Esophagus squamous epithelium (tissue), 5 donors: ENCODE data around the gene ADGRL1. TPM values are rescaled to one million over a fixed set of nuclear protein-coding genes. Genes with fewer than 3 reads are reported as not detected.
"Not testable (repeated sequence)": the region's sequence is repeated elsewhere in the genome, so short reads cannot be mapped to it uniquely, and the experiment has no call there.

ENCODE experiments used
- DNase-seq: peaks from one replicate; lab custom pipeline; 2025; lab: John Stamatoyannopoulos, UW
- H3K27ac ChIP-seq, 4 donors: fragments of 200-600 bp; sonication (generic); one replicate each; pipeline ENCODE4 v1.5.1; 2016 to 2019; ENCODE audit warnings: mild to moderate bottlenecking in 1 of 4
- H3K27me3 ChIP-seq, 4 donors: fragments of 200-600 bp; sonication (generic); 1 replicate in 3 of 4; 2 replicates in 1 of 4; pipeline versions ENCODE4 v1.5.1 to v1.6.0; 2017 to 2021; ENCODE audit warnings: antibody characterized with exemption in 1 of 4
- H3K36me3 ChIP-seq, 3 donors: fragments of 200-600 bp; sonication (generic); one replicate each; pipeline ENCODE4 v1.5.1; 2016 to 2019
- H3K4me1 ChIP-seq, 3 donors: fragments of 200-600 bp; sonication (generic); one replicate each; pipeline ENCODE4 v1.5.1; 2017 to 2019
- H3K4me3 ChIP-seq, 4 donors: fragments of 200-600 bp; sonication (generic); 1 replicate in 3 of 4; 2 replicates in 1 of 4; pipeline ENCODE4 v1.5.1; 2016 to 2019; ENCODE audit warnings: mild to moderate bottlenecking in 2 of 4, moderate library complexity in 1 of 4
- H3K9me3 ChIP-seq, 3 donors: fragments of 200-600 bp; sonication (generic); one replicate each; pipeline ENCODE4 v1.5.1; 2016 to 2019
- CTCF ChIP-seq, 6 experiments: fragments of 450-650 bp in 4 of 6; fragments of 200-600 bp in 2 of 6; sonication (generic) in 2 of 6; IDR thresholded peaks; one replicate each; pipeline ENCODE4 v1.5.1; 2016 to 2019; ENCODE audit warnings: antibody characterized with exemption in 6 of 6, mild to moderate bottlenecking in 4 of 6, moderate library complexity in 4 of 6
- POLR2A ChIP-seq, 4 donors: fragments of 450-650 bp; IDR thresholded peaks; one replicate each; pipeline ENCODE4 v1.6.1; 2017; ENCODE audit warnings: antibody characterized with exemption in 4 of 4, mild to moderate bottlenecking in 4 of 4, moderate library complexity in 3 of 4
- WGBS, 2 donors: methylation state at CpG; one replicate each; pipeline ENCODE4 v1.1.5; 2018; 5-methylcytosine and 5-hydroxymethylcytosine counted together
- intact Hi-C: fragments of 100-400 bp; cut with DNase I; formaldehyde crosslinking; loops from one replicate; pipeline ENCODE4 v1.15.0; 2022
- total RNA-seq, 4 donors: library from RNA; depleted of rRNA; stranded (reverse); fragments of >200 nt; gene quantifications; one replicate each; pipeline ENCODE4 v1.1.0, GENCODE V29; 2016
- donor health status: DM: yes; HTN: yes; CAD: no.

The ADGRL1 gene
- total RNA-seq, 4 donors from 2014 or later = 6.2 to 21.5 (median 10.7) TPM

- not testable (repeated sequence) for H3K4me3 ChIP-seq, DNase-seq, H3K36me3 ChIP-seq, H3K27me3 ChIP-seq, H3K9me3 ChIP-seq
- peaks cover 8 to 30% (median 9%) of the 10 kb centered on the region in 3 donors for H3K4me1 ChIP-seq
- intact Hi-C loops = loop anchor here (10.0 kb wide), 1 partner anchor 145 kb away; no protein-coding TSS in a partner anchor
- peak overlapping the region in 2 of 4 donors; percentile 39 to 44 for H3K27ac ChIP-seq
- 58 to 68% methylated on average over 21 to 22 of the region's 24 CpGs for WGBS, 2 donors
- TF ChIP-seq CTCF (IDR thresholded peaks at IDR 0.05) = peak; percentile 16 to 69 (median 59)
Measured at GRCh38 chr19:14200147-14200841, 5.7 kb downstream of the ADGRL1 start.

DNA sequence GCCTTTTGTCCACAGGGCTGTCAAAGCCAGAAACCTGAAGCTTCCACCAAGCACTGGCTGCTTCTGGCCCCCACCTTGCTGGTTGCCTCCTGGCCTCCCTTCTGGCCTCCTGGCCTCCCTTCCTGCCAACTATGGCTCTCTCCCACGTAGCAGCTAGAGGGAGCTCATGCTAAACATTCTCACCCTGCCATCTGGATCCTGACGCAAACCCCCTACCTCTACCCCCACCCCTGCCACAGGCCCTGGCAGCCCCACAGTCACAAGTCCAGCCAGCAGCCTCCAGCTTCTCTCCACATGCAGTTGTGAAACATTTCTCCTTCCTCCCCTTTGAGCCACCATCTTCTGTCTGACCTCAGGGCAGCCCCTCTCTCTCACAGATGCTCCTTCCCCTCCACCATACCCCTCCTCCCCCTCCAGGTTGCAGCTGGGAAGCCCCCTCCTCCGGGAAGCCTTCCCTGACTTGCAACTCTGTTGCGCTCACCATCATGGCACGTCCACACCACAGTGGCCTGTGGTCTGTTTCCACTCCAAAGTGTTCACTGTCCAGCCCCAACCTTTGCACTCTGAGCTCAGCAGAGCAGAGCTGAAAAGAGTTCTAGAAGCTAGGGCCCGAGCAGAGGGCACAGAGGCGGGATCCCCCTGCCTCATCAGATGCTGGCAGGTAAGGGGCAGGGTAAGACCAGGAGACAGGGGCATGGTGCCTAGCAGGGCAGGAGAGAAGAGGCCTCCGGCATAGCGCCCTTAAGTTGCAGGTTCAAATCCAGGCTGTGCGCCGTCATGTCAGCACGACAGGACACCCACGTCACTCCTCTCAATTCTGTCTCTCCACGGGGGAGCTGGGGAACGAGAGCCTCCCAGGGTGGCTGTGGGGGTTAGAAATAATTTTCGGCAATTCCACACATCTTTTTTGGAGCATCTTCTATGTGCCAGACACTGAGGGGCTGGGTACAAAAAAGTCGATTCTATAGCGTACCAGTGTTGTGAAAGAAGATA, 7.3 kb downstream of the ADGRL1 start:
- intact Hi-C loops = no loop called here
- WGBS, 2 donors = 63 to 78% methylated on average over 8 to 16 of the region's 18 CpGs
- no peak for TF ChIP-seq POLR2A (IDR thresholded peaks at IDR 0.05)
- Histone ChIP-seq H3K27ac (no peak overlapping the region), H3K4me3 (no peak overlapping the region), H3K4me1 (peaks cover 0 to 21% (median 4%) of the 10 kb centered on the region in 3 donors), H3K27me3 (no peaks in the 10 kb centered on the region), H3K36me3 (no peaks in the 10 kb centered on the region), H3K9me3 (no peaks in the 10 kb centered on the region)
- no peak for DNase-seq

- no peaks in the 10 kb centered on the region for H3K27me3 ChIP-seq
- H3K9me3 ChIP-seq = no peaks in the 10 kb centered on the region
- H3K27ac ChIP-seq = no peak overlapping the region
- no peaks in the 10 kb centered on the region for H3K36me3 ChIP-seq
- no peak overlapping the region for H3K4me3 ChIP-seq
- WGBS, 2 donors = 86 to 90% methylated on average over 5 of the region's 5 CpGs
- no peak for TF ChIP-seq POLR2A (IDR thresholded peaks at IDR 0.05)
- no peak for TF ChIP-seq CTCF (IDR thresholded peaks at IDR 0.05)
- DNase-seq = no peak
- intact Hi-C loops = no loop called here
- peaks cover 0 to 13% (median 4%) of the 10 kb centered on the region in 3 donors for H3K4me1 ChIP-seq
Measured at GRCh38 chr19:14197882-14198281, 8.1 kb downstream of the ADGRL1 start.

DNA sequence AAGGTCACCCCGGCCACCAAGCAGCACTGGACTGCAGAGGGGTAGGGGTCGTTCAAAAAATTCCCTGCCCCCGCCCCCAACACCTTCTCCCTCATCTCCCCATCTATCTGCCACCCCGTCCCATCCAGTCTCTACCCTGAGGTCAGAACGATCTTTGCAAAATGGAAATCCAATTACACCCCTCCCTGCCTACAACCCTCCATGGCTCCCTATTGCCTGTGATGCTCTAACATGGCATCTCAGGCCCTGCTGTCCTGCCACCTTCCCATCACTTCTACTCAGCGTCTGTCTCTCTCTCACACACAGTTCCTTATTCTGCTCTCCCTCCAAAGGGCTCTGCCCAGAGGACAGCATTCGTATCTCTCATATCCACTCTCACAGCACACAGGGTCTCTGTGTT, 8.7 kb downstream of the ADGRL1 start:
- H3K4me1 ChIP-seq = peaks cover 0 to 13% (median 4%) of the 10 kb centered on the region in 3 donors
- H3K9me3 ChIP-seq, DNase-seq, H3K36me3 ChIP-seq, intact Hi-C loops, H3K27me3 ChIP-seq, H3K27ac ChIP-seq, H3K4me3 ChIP-seq: not testable (repeated sequence)
- 64 to 89% methylated on average over 5 to 6 of the region's 7 CpGs for WGBS, 2 donors

DNA sequence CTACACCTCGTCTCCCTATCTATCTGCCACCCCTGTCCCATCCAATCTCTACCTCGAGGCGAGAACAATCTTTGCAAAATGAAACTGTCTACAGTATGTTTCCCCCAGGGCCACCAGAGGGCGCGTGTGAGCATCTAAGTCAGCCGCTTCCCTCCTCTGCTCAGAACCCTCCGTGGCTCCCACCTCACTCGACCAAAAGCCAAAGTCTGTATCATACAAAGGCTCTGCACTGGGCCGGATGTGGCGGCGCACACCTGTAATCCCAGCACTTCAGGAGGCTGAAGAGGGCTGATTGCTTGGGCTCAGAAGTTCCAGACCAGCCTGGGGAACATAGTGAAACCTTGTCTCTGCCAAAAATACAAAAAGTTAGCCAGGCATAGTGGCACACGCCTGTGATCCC, 9.9 kb downstream of the ADGRL1 start:
- peak overlapping the region in 1 of 4 donors; percentile 0 for H3K4me3 ChIP-seq
- peak; percentile 39 to 71 (median 68) for TF ChIP-seq CTCF (IDR thresholded peaks at IDR 0.05)
- H3K36me3 ChIP-seq, H3K9me3 ChIP-seq, H3K27ac ChIP-seq, H3K27me3 ChIP-seq, DNase-seq, intact Hi-C loops: not testable (repeated sequence)
- WGBS, 2 donors = 18 to 26% methylated on average over 6 to 7 of the region's 12 CpGs
- H3K4me1 ChIP-seq = peaks cover 0 to 13% (median 4%) of the 10 kb centered on the region in 3 donors

GRCh38 chr19:14195216-14195615, 10.8 kb downstream of the ADGRL1 start:
- no CpG with 5 or more reads among the region's 12 CpGs for WGBS, 2 donors
- H3K27me3 ChIP-seq, H3K9me3 ChIP-seq, H3K4me1 ChIP-seq, H3K36me3 ChIP-seq, DNase-seq, H3K27ac ChIP-seq, intact Hi-C loops, H3K4me3 ChIP-seq: not testable (repeated sequence)
